ENCODE data around the gene CDCA7. TPM values are rescaled to one million over a fixed set of nuclear protein-coding genes. Genes with fewer than 3 reads are reported as not detected.
"Not testable (repeated sequence)": the region's sequence is repeated elsewhere in the genome, so short reads cannot be mapped to it uniquely, and the experiment has no call there.

Gene CDCA7
- total RNA-seq, 1 donor from 2014 or later: 11.4 TPM

DNA sequence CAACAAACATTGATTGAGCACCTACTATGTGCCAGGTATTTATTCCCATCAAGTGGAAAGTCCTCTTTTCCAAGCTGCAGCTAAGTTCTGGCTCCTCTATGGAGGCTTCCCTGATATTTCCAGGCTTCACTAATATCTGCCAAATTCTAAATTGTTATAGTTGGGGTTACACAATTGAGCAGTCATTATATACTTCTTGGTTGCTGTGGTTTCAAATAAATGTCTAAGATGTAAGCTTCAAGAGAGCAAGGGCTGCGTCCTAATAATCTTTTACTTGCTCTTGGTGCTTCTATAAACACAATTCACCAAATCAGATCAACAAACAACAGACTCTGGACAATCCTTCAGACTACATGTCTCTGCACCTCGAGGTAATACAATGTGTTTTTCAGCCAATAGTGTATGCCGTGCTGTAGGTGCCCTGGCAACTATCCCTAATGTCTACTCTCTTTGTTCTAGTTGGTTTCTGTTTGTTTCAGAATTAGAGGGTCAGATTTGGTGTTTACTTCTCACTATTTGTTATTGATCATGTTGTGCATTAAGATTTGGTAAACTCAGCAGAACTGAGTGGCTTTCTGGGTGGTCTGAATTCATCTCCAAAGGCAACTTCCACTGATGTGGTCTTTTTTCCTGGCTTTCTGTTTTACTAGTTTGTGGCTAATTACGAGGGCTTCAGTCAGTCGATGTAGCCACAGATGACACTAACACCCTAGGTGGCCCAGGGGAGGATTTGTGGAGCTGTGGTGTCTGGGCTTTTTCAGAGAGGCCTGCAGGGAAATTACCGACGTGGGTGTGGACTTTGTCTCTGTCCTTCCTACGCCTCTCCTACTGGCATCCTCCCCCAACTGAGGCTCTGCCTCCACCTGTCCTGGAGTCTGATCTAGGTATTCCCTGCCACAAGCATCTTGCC lies 50.4 kb downstream of the CDCA7 start:
- DNase-seq: no peak

DNA sequence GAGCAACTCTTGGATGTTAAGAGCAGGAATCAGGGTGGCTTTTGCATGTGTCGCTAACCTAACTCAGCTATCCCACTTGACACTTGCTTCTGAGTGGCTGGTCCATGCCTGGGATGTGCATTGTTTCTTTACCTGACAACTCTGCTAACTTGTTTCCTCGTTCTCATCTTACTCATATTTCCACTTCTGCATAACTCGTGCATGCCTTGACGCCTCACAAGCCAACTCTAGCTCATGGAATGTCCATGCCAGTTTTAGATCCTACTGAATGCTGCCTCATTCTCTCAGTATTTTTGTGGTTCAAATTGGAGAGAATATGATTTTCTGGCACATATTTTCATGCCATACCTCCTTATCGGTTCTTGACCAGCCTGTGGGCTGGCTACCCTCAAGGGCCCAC lies 52.5 kb downstream of the CDCA7 start:
- DNase-seq: no peak

DNA sequence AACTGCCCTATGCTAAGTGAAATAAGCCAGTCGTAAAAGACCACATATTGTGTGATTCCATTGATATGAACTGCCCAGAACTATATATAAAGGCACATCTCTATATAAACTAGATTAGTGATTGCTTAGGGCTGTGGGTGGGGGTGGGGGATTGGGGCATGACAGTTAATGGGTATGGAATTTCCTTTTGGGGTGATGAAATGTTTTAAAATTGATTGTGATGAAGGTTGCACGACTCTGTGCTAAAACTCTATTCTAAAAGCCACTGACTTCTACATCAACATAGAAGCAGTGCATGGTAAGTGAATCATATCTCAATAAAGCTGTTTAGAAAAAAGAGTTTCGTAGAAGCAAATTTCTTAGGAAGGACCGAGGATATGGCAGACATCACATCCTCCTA lies 53.0 kb downstream of the CDCA7 start:
- no peak for DNase-seq

DNA sequence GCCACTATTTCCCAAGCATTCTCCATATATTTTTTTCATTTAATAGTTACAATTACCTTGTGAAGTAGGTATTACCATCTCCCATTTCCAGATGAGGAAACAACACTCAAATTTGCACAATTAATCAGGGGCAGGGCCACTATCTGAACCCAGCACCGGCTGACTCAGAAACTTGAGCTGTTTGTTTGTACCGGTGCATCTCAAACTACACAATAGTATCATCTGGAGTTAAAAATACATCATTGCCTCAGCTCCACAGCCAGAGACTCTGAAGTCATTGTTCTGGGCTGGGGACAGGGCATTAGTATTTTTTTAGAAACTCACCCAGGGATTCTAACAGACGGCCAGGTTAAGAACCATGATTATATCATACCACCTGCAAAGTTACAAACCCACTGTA lies 55.9 kb downstream of the CDCA7 start:
- no peak for DNase-seq

DNA sequence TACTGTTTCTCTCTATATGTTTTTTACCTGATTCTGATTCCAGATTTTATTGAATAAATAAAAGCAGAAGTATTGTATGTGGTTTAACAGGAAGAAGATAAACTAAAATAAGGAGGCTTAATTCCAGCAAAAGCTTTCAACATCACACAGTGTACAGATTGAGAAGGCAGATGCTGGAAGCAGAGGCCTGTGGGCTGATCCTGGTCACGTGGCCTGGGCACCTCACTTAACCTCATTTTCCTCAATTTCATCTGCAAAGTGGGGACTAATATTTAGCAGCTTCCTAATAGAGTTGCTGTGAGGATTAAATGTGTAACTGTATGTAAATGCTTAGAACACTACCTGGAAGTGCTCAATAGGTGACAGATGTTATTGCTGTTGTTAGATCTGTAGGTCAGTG lies 58.0 kb downstream of the CDCA7 start:
- no peak for DNase-seq

DNA sequence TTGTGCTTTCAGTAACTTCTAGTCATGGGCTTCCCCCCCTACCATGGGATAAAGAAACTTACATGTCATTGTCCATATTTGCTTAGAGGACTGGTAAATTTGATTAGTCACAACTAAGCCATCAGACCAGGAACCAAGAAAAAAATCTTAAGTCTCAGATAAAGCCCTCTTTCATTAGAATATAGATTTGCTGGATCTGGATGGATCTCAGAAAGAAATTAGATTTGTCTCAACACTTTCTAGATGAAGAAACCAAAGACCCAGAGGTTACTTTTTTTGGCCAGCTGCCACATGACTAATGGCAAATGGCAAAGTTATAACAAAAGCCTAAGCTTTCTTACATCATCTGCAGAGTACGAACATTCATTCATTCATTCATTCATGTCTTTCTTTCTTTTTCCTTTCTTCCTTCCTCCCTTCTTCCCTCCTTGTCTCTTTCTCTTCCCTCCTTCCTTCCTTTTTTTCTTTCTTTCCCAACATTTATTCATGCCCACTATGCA lies 60.2 kb downstream of the CDCA7 start:
- DNase-seq: no peak

DNA sequence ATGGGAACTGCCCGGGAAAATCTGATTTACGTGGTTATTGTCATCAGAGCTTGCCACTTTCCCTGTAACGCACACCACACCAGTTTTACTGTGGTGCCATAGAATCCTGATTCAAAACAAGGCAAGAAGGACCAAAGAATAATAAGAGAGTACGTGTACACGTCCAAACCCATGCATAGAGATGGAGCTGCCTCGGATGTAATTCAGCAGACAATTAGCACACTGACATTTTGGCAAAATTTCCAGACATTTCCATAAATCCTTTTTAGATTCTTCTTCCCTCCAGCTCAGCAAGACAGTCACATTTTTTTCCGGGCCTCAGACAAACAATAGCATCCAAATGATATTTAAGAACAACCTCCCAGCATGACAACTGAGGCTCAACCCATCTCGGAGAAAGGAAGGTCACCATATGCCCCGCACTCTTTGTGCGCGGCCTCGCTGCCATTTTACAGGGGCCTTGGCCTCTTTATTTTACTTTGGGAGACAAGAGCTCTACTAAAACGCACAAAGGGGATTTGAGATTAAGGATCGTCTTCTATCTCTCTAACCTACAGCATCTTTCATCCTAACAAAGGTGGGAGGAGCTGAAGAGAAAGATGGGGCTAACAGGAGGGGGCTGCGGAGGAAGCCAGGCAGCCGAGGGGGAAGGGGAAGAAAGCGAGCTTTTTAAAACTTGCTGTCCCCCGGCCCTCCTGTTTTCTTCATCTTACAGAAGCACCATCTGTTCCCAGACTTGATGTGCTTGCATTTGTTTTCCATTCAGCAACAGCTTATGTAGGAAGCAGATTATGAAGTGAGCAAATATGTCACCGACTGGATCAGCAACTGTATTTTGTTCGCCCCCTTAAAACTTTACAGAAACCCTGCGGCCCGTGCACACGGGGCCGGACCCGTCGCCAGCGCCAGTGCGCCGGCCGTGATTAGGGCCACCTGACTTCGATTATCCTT lies 61.0 kb downstream of the CDCA7 start:
- peak; percentile 85 for DNase-seq

DNA sequence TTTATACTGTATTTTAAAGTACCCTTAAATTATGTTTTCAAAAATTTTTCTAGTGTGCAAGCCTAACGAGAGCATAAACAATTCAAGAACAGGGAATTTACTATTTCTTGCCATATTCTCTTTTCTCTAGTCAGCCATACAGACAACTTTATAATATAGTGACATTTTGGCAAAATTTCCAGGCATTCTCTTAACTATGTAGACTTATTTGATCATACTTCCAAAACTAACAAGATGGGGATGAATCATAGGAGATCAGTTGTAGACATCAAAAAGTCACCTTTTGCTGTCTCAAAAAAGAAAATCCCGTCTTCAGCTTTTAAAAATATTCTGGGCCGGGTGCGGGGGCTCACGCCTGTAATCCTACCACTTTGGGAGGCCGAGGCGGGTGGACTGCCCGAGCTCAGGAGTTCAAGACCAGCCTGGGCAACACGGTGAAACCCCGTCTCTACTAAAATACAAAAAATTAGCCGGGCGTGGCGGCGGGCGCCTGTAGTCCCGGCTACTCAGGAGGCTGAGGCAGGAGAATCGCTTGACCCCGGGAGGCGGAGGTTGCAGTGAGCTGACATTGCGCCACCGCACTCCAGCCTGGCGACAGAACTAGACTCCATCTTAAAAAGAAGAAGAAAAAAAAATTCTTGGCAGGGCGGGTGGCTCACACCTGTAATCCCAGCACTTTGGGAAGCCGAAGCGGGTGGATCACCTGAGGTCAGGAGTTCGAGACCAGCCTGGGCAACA lies 61.9 kb downstream of the CDCA7 start:
- DNase-seq: not testable (repeated sequence)

DNA sequence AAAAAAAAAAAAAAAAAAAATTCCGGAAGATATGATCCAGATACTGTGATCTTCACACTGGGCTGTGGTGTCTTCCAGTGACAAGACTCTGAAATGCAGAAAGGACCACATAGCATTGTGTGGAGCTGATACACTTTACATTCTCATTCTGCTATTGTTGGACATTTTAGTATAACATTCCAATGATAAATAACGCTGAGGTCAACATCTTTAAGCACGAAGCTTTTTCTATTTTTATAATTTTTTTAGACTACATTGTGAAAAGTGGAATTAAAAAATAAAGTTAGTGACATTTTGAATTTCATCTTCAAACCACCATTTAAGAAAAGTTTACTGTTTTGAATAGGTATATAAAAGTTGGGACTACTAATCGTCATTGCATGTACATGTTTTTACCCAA lies 62.7 kb downstream of the CDCA7 start:
- DNase-seq: no peak

DNA sequence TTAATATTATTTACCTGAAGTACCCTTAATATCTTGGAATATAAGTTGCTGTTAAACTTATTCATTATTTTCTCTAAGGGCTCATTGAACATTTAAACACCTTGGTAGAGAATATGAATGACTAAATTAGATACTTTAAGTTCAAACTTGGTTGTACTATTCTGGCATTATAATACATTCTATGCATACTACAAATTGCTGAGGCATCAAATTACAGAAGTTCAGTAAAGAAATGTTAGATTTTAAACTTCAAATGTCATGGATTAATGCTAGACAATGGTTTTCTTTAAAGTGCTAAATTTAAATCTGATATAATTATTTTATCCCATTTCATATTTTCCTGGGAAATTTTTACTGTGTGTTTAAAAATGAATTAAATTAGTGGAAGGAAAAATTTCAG lies 63.1 kb downstream of the CDCA7 start:
- DNase-seq: no peak
